Neuronal stem cell (in vitro differentiated cells): Measurements from ENCODE around the gene C22orf15.
A peak's percentile ranks its signal among the peaks of the same experiment; 100 is the strongest.

Experiments
- DNase-seq: peaks from one replicate; pipeline ENCODE4 v3.0.0-alpha.2; 2013; ENCODE audit warnings: low spot score
- H2AFZ ChIP-seq: one replicate; pipeline ENCODE4 v1.6.1; 2013; ENCODE audit warnings: mild to moderate bottlenecking, low read length, inconsistent platforms
- H2AK5ac ChIP-seq: 2 replicates; pipeline ENCODE4 v1.6.1; 2013; ENCODE audit warnings: low read depth, mild to moderate bottlenecking, inconsistent platforms, low read length, moderate library complexity, mixed read lengths
- H2BK120ac ChIP-seq: 2 replicates; pipeline ENCODE4 v1.6.1; 2013; ENCODE audit warnings: low read depth, mild to moderate bottlenecking, inconsistent platforms, low read length, moderate library complexity, mixed read lengths
- H2BK12ac ChIP-seq: one replicate; pipeline ENCODE4 v1.6.1; 2013; ENCODE audit warnings: low read length, inconsistent platforms
- H2BK15ac ChIP-seq: 2 replicates; pipeline ENCODE4 v1.6.1; 2013; ENCODE audit warnings: mild to moderate bottlenecking, low read length, inconsistent platforms, mixed read lengths
- H2BK5ac ChIP-seq: one replicate; pipeline ENCODE4 v1.6.1; 2013; ENCODE audit warnings: inconsistent platforms, mild to moderate bottlenecking, low read length, moderate library complexity
- H3K14ac ChIP-seq: one replicate; pipeline ENCODE4 v1.6.1; 2013; ENCODE audit warnings: low read length, inconsistent platforms
- H3K18ac ChIP-seq: 2 replicates; pipeline ENCODE4 v1.6.1; 2013; ENCODE audit warnings: low read length, inconsistent platforms
- H3K23ac ChIP-seq: 2 replicates; pipeline ENCODE4 v1.6.1; 2013; ENCODE audit warnings: low read depth, mild to moderate bottlenecking, mixed read lengths, low read length, inconsistent platforms; ENCODE audit not compliant: poor library complexity
- H3K27ac ChIP-seq: replicated peaks from 3 replicates; pipeline ENCODE4 v1.5.1; 2013; ENCODE audit warnings: low read length, inconsistent platforms
- H3K27me3 ChIP-seq, 3 experiments: 2 replicates each; pipeline ENCODE4 v1.6.1; 2013; ENCODE audit warnings: low read length in 3 of 3, mild to moderate bottlenecking in 2 of 3, inconsistent platforms in 1 of 3, low read depth in 1 of 3, mixed read lengths in 1 of 3, moderate library complexity in 1 of 3; ENCODE audit not compliant: control insufficient read depth in 3 of 3, insufficient read depth in 3 of 3
- H3K36me3 ChIP-seq, 2 donors: replicated peaks in 1 of 2; 2 replicates each; pipeline ENCODE4 v1.6.1; 2013; ENCODE audit warnings: low read length in 2 of 2; ENCODE audit not compliant: control insufficient read depth in 2 of 2, insufficient read depth in 2 of 2
- H3K4ac ChIP-seq: 2 replicates; pipeline ENCODE4 v1.6.1; 2013; ENCODE audit warnings: inconsistent platforms, mild to moderate bottlenecking, low read length, moderate library complexity
- H3K4me1 ChIP-seq, 2 donors: 1 replicate in 1 of 2; 2 replicates in 1 of 2; pipeline ENCODE4 v1.6.1; 2013; ENCODE audit warnings: low read length in 2 of 2, low read depth in 1 of 2; ENCODE audit not compliant: control insufficient read depth in 2 of 2, insufficient read depth in 1 of 2
- H3K4me2 ChIP-seq: one replicate; pipeline ENCODE4 v1.6.1; 2013; ENCODE audit warnings: mild to moderate bottlenecking, low read length, inconsistent platforms; ENCODE audit not compliant: insufficient read depth, poor library complexity, severe bottlenecking
- H3K4me3 ChIP-seq, 2 donors: 2 replicates each; pipeline ENCODE4 v1.5.1; 2013; ENCODE audit warnings: low read length in 2 of 2, mild to moderate bottlenecking in 2 of 2, inconsistent platforms in 1 of 2, moderate library complexity in 1 of 2
- H3K79me1 ChIP-seq: one replicate; pipeline ENCODE4 v1.6.1; 2013; ENCODE audit warnings: low read depth, mild to moderate bottlenecking, inconsistent platforms, low read length, moderate library complexity
- H3K9ac ChIP-seq: one replicate; pipeline ENCODE4 v1.6.1; 2013; ENCODE audit warnings: mild to moderate bottlenecking, low read depth, low read length, inconsistent platforms; ENCODE audit not compliant: poor library complexity
- H3K9me3 ChIP-seq, 2 donors: replicated peaks in 1 of 2; 2 replicates each; pipeline versions ENCODE3 to v1.6.1; 2013; ENCODE audit warnings: low read length in 2 of 2, mild to moderate bottlenecking in 2 of 2, inconsistent platforms in 1 of 2, low read depth in 1 of 2, mixed read lengths in 1 of 2, moderate library complexity in 1 of 2; ENCODE audit not compliant: control insufficient read depth in 2 of 2, insufficient read depth in 1 of 2
- H4K8ac ChIP-seq: one replicate; pipeline ENCODE4 v1.6.1; 2013; ENCODE audit warnings: low read depth, mild to moderate bottlenecking, inconsistent platforms, low read length, moderate library complexity
- H4K91ac ChIP-seq: one replicate; pipeline ENCODE4 v1.6.1; 2013; ENCODE audit warnings: low read length, low read depth, mild to moderate bottlenecking, inconsistent platforms; ENCODE audit not compliant: poor library complexity
- WGBS, 2 donors: extraction: QIAGEN DNeasy Blood & Tissue Kit; methylation state at CpG; one replicate each; pipeline ENCODE4 v1.1.7; 2013; ENCODE audit warnings: missing lambda C conversion rate in 2 of 2, mixed read lengths in 1 of 2; ENCODE audit not compliant: insufficient read length in 2 of 2, insufficient replicate concordance in 1 of 2; ENCODE audit errors: extremely low coverage in 2 of 2; 5-methylcytosine and 5-hydroxymethylcytosine counted together

C22orf15 gene

DNA sequence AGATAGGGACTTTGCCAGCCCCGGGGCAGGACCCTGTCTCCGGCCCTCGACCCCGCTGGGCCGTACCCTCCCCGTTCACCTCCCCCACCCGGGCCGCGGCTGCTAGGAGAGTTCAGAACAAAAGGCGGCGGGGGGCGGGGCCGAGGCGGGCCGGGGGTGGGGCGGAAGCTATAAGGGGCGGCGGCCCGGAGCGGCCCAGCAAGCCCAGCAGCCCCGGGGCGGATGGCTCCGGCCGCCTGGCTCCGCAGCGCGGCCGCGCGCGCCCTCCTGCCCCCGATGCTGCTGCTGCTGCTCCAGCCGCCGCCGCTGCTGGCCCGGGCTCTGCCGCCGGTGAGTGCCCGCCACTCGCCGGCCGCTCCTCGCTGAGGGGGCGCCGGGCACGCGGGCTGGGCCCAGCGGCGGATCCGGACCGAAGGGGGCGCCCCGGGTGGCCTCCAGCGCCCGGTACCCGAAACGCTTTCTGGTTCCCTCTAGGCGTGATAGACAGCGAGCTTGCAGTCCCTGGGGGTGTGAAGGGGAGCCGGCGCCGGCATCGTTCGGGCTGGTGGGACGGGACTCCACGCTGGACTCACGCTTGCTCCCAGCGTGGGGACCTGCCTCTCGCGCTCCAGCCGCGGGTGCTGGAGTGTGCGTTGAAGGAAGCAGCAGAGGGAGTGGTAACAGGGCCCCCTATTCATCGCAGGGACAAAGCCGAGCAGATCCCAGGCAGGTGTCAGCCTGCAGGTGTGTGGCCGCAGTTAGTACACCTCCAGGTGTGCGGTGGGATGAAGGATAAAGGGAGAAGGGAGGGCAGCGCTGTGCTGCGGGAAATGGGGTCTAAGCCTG, 10.1 kb downstream of the C22orf15 start, which contains the start of gene MMP11:
MMP11 (plus strand) TSS at position 201 of the 825 bp plus-strand sequence; CDS start at position 223, 22 bp downstream.
- Histone ChIP-seq H3K27ac (no peak within 1 kb of the TSS), H3K14ac (peak within 1 kb of the TSS; percentile 56), H3K4me2 (peak within 1 kb of the TSS; percentile 80), H2BK15ac (peak within 1 kb of the TSS; percentile 79), H3K27me3 (peaks cover 0 to 18% (median 14%) of the 10 kb centered on the region in 3 experiments), H3K23ac (peak within 1 kb of the TSS; percentile 85), H2BK12ac (peak within 1 kb of the TSS; percentile 96), H3K9ac (peak within 1 kb of the TSS; percentile 83), H3K18ac (peak within 1 kb of the TSS; percentile 96), H3K9me3 (no peaks in the 10 kb centered on the region), H3K36me3 (no peaks in the 10 kb centered on the region), H2BK5ac (peak within 1 kb of the TSS; percentile 87), H2AFZ (peak within 1 kb of the TSS; percentile 87), H3K4ac (no peak within 1 kb of the TSS), H2AK5ac (peak within 1 kb of the TSS; percentile 92), H3K79me1 (peaks cover 2% of the 10 kb centered on the region), H4K8ac (no peak within 1 kb of the TSS), H3K4me1 (peaks cover 15 to 22% of the 10 kb centered on the region in 2 donors), H2BK120ac (peak within 1 kb of the TSS; percentile 56), H4K91ac (peak within 1 kb of the TSS; percentile 24), H3K4me3 (peak within 1 kb of the TSS; percentile 51 to 77)
- DNase-seq: no peak
- no CpG with 5 or more reads among the region's 79 CpGs for WGBS, 2 donors

DNA sequence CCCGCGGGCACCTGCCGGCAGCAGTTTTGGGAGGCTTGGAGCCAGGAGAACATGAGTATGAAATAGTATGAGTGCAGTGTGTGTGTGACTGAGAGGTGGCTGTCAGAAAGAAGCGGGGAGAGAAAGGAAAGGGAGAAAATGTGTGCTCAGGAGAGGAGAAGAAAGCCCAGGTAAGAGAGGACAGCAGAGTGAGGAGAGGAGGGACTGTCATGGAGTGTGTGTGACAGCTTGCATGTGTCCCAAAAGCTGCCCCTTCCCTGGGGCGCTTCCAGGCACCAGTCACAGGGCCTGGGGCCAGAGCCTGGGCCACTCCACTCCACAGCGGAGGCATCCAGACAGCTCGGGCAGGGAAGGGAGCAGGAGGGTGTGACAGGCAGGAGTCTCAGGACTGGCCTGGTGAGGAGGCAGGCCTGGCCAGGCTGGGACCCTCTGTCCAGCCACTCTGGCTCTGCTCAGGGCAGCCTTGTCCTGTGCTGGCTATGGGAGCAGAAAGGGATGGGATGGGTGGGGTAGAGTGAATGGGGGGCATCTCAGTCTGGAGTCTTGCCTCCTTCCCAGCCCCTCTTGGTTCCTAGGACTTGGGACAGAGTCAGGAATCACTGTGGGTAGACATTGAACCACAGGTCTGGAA, 10.8 kb downstream of the C22orf15 start:
- peak overlapping the region; percentile 85 for H3K23ac ChIP-seq
- WGBS, 2 donors: no CpG with 5 or more reads among the region's 7 CpGs
- H2BK120ac ChIP-seq: peak overlapping the region; percentile 56
- H3K4ac ChIP-seq: no peak overlapping the region
- H3K27ac ChIP-seq: no peak overlapping the region
- H2BK12ac ChIP-seq: peak overlapping the region; percentile 96
- H4K91ac ChIP-seq: peak overlapping the region; percentile 24
- H2AFZ ChIP-seq: peak overlapping the region; percentile 87
- peaks cover 0 to 18% (median 14%) of the 10 kb centered on the region in 3 experiments for H3K27me3 ChIP-seq
- peak overlapping the region; percentile 79 for H2BK15ac ChIP-seq
- H4K8ac ChIP-seq: no peak overlapping the region
- no peaks in the 10 kb centered on the region for H3K9me3 ChIP-seq
- H3K4me2 ChIP-seq: peak overlapping the region; percentile 80
- H3K79me1 ChIP-seq: peaks cover 2% of the 10 kb centered on the region
- H3K4me3 ChIP-seq: peak overlapping the region; percentile 51 to 77
- H3K14ac ChIP-seq: peak overlapping the region; percentile 56
- no peaks in the 10 kb centered on the region for H3K36me3 ChIP-seq
- DNase-seq: no peak
- H3K9ac ChIP-seq: peak overlapping the region; percentile 60
- H3K18ac ChIP-seq: peak overlapping the region; percentile 84
- peak overlapping the region; percentile 92 for H2AK5ac ChIP-seq
- peak overlapping the region; percentile 68 for H2BK5ac ChIP-seq
- peaks cover 15 to 22% of the 10 kb centered on the region in 2 donors for H3K4me1 ChIP-seq

DNA sequence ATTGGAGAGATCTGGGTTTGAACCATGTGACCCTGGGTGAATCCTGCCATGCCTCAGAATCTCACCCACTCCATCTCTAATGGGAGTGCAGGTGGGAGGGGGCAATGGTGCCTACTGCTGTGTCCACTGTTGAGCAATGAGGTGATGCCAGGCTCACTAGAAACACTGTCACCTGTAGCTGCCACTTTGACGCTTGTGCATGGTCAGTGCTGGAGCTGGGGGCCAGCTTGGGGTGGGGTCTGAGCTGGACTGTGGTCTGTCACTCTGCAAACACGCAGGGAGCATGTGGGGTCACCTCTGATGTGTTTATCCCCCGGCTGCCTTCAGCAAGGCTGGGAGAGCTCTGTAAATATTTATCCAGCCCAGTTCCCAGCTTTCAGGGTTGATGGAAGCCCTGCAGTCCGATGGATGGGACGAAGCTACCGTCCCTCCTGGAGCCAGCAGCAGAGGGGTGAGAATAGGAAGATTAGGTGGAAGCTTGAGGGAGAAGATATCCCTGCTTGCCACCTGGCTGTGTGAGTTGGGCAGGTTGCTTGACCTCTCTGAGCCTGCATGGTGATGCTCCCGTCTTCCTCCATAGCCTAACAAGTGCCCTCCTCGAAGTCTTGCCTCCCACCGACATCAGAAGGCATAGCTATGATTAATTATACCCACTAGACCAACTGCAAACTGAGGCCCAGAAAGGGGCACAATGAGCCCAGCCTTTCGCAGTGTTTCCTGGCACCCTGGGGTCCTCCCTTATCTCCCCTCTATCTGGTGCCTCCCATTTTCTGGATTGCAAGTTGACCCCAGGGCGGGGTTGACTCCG, 11.5 kb downstream of the C22orf15 start:
- peak overlapping the region; percentile 68 for H2BK5ac ChIP-seq
- H3K36me3 ChIP-seq: no peaks in the 10 kb centered on the region
- peaks cover 0 to 14% (median 14%) of the 10 kb centered on the region in 3 experiments for H3K27me3 ChIP-seq
- peak overlapping the region; percentile 84 for H3K18ac ChIP-seq
- H3K23ac ChIP-seq: no peak overlapping the region
- H3K79me1 ChIP-seq: peaks cover 2% of the 10 kb centered on the region
- no peak overlapping the region for H3K9ac ChIP-seq
- no peak overlapping the region for H2AFZ ChIP-seq
- no peak overlapping the region for H3K27ac ChIP-seq
- H3K4me3 ChIP-seq: no peak overlapping the region
- peak overlapping the region; percentile 92 for H2AK5ac ChIP-seq
- peak overlapping the region; percentile 24 for H4K91ac ChIP-seq
- no peak for DNase-seq
- no peak overlapping the region for H2BK120ac ChIP-seq
- WGBS, 2 donors: no CpG with 5 or more reads among the region's 12 CpGs
- no peak overlapping the region for H3K14ac ChIP-seq
- no peak overlapping the region for H3K4me2 ChIP-seq
- peaks cover 13 to 18% of the 10 kb centered on the region in 2 donors for H3K4me1 ChIP-seq
- H3K9me3 ChIP-seq: no peaks in the 10 kb centered on the region
- H4K8ac ChIP-seq: no peak overlapping the region
- peak overlapping the region; percentile 96 for H2BK12ac ChIP-seq
- peak overlapping the region; percentile 79 for H2BK15ac ChIP-seq
- H3K4ac ChIP-seq: no peak overlapping the region
